NCI-H1694 treated with DMSO at 0.1 percent for 48 hours (cell line): ENCODE results near the gene FUT3.
"Not testable (repeated sequence)": the region's sequence is repeated elsewhere in the genome, so short reads cannot be mapped to it uniquely, and the experiment has no call there.

ENCODE experiments used
- DNase-seq: peaks from one replicate; lab custom pipeline; 2025; lab: John Stamatoyannopoulos, UW

Gene FUT3

DNA sequence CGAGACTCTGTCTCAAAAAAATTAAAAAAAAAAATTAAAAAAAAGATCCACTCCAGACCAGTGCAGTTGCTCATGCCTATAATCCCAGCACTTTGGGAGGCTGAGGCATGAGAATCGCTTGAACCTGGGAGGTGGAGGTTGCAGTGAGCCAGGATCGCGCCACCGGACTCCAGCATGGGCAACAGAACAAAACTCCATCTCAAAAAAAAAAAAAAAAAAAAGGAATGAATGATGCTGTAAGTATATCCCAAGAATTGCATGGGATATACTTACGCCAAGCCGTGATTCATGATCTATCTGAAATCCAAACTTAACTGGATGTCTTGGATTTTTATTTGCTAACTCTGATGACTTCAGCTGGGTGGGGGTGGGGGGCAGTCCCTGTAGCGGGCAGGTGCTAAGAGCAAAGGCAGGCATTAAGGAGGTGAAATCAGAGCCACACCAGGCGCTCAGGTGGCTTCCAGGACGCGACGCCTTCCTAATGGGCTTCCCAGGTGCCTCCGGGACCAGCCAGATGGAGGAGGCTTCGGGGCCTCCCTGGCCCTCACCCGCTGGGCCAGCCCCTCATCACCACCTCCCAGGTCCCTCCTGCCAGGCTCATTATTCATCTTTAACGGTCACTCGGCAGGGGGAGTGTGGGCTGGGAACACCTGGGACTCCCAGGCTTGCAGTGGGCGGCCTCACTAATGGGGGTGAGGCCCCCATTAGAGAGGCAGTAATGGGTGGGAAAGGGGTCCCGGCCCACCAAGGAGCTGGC is 30.5 kb upstream of the FUT3 start:
- no peak for DNase-seq

DNA sequence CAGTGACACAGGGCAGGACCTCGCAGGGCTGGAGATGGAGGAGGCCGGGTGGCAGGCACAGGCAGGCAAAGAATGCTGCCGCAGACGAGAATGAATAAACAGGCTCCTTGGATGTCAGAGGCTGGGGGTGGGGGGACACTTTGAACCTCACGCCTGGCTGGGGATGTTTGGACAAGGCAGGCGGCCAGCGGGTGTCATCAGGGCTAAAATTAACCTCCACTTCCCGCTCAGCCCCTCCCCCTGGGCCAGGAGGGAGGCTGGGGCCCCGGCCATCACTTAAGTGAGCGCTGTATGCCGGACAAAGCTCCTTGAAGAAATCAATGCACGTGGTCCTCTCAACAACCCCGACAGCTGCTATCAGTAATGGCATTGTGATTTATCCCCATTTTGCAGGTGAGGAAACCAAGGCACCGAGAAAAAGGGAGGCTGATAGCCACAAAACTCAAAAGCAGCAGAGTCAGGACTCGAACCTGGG is 29.4 kb upstream of the FUT3 start:
- no peak for DNase-seq

DNA sequence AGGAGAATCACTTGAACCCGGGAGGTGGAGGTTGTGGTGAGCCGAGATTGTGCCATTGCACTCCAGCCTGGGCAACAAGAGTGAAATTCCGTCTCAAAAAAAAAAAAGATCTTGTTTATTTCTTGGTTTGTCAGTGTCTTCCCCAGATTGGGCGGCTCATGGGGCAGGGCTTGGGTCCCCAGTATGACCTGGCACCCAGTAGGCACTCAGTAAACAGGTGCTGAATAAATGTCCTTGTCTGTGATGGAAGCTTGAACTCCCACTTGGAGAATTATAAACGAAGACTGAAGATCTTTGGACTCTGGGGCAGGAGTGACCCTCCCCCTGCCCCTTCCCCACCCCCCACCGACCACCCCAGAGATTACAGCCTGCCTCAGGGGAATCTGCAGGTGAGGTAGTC is 28.9 kb upstream of the FUT3 start:
- no peak for DNase-seq

DNA sequence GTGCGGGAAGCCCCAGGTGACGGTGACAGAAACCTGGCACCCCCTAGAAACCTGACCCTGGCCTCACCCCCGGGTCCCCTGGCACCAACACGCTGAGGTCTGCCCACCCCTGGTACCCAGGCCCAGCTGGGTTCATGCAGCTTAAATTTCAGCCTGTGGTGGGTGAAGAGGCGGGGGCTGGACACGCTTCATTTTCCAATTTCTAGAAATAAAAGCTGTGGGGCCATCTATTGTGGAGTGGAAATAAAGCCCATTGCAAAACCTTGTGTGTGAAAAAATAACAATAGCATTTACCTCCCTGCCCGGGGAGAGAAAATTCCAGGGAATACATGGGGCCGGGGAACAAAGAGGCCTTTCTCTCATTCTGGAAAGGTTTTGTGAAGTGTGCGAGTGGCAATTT is 26.6 kb upstream of the FUT3 start:
- DNase-seq, result no peak

DNA sequence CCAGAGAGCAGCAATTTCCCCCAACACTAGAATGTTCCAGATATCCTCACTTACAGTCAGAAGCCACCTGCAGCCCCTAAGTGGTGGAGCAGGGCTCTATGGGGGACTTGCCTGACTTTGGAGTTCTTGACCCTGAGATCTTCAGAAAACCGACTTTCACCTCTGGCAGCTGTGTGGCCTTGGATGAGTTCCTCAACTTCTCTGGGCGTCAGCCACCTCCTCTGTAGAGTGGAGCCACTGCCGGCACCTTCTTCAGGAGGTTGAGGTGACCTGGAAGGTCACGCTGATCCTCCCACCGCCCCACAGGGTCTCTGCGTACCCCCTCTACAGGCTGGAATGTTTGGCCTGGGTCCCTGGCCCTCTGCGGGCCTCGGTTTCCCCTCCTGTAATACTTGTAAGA is 26.2 kb upstream of the FUT3 start:
- no peak for DNase-seq

DNA sequence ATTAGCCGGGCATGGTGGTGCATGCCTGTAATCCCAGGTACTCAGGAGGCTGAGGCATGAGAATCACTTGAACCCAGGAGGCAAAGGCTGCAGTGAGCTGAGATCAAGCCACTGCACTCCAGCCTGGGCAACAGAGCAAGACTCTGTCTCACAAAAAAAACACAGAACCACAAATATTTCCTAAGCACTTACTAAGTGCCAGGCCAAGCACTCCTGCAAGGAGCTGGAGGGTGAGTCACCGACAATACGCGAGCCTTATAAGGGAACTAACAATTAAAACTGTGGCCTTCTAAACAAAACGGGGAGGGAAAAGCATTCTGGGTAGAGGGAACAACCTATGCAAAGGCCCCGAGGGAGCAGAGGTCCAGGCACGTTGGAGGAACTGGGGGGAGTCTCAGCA is 23.2 kb upstream of the FUT3 start:
- not testable (repeated sequence) for DNase-seq

DNA sequence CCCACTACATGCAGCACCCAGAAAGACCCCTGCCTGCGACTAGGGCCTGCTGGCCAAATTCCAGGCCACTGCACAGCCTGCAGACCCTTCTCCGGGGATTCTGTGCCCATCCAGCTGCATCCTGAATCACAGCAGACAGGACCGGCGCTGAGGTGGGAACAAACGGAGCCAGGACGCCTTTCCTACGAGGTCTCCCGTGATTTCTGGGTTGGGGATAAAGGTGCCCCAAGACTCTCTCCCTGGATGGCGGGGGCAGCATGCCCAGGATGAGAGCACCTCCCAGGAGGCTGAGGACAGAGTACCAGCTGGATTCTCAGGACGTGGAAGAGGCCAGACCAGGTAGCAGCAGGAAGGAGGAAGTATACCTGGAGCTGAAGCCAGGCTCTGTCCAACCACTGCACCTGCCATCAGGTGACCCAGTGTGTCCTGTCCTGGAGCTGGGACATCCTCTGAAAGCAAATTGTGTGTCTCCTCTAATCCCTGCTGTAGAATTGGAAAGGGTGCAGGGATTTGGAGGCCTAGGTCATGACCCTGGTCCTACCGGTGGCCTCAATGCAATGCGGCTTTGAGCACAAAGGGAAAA is 22.5 kb upstream of the FUT3 start:
- DNase-seq, result no peak

DNA sequence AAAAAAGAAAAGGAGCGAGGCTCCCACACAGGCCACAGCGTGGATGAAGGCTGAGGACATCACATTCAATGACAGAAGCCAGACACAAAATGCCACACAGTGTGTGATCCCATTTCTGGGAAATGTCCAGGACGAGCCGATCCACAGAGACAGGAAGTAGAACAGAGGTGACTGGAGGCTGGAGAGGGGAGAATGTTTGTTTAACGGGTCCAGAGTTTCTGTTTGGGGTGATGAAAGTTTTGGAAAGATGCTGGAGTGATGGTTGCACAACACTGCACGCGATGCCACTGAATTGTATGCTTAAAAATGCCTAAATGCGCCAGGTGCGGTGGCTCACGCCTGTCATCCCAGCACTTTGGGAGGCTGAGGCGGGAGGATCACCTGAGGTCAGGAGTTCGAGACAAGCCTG is 19.7 kb upstream of the FUT3 start:
- DNase-seq, result no peak

DNA sequence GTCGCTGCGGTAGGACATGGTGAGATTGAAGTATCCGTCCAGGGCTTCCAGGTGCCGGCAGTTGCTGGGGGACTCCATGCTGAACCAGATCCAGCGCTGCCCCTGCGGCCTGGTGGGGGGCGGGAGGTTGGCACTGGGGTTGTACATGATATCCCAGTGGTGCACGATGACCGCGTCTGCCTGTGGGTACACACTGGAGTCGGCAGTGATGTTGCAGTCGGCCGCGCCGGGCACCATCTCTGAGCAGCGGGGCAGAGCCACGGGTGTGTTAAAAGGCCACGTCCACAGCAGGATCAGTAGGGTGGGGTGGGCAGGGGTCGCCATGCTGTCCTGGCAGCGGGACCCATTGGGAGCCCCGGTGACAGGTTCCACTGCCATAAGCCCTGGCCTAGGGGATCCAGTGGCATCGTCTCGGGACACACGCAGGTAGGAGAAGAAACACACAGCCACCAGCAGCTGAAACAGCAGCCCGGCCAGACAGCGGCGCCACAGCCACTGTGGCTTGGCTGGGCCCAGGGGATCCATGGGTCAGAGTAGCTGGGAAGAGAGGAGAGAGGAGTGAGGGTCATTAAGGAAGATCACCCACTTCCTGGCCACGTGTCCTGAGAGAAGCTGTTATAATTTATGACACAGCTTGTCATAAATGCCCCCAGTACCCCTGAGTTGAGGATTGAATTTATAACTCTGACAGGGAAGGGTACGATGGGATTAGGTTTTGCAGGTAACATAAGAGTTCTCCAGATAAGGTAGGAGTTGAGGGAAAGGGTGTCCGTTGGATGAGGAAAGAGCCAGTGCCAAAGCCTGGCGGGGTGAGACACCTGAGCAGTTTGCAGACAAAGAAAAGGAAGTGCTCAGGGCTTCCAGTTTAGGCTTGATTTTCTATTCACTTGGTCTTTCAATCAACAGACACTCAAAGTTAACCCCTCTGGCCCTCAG is 16.2 kb upstream of the FUT3 start:
- DNase-seq, result no peak

DNA sequence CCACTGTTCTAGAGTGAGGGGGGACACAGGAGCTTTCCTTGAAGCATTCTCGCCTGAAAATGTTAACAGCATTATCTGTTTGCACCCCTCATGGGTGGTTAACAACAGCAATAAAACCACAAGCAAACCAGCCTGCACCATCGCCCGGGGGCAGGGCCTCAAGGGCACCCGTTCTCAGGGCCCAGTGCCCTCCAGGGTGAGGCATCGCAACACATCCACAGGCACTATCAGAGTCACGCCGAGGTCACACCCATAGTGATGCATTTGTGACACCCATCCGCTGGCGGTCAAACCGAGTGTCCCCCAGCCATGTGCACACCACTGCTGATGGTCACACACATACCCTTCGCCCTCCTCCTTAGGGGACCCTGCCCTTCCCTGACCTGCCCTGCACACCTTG is 14.5 kb upstream of the FUT3 start:
- no peak for DNase-seq

DNA sequence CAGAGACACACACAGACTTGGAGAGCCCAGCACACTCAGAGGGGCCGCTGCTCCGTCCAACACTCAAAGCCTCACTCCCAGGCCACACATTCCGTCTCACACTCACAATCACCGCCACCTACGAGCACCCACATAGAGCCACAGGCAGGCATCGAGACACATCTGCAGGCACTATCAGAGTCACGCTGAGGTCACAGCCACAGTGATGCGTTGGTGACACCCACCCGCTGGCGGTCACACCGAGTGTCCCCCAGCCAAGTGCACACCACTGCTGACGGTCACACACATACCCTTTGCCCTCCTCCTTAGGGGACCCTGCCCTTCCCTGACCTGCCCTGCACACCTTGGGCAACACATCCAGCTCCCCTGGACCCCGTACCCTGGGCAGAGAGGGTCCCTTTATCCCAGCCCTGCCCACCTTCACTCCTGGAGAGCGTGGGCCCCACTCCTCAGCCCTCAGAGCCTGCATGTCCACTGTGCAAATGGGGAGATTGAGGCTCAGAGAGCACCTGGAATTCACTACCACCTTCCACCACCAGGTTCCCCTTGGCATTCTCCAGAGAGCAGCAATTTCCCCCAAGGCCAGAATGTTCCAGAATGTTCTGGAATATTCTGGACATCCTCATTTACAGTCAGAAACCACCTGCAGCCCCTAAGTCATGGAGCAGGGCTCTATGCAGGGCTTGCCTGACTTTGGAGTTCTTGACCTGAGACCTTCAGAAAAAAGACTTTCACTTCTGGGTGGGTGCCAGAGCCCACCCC is 13.7 kb upstream of the FUT3 start:
- DNase-seq, result no peak

DNA sequence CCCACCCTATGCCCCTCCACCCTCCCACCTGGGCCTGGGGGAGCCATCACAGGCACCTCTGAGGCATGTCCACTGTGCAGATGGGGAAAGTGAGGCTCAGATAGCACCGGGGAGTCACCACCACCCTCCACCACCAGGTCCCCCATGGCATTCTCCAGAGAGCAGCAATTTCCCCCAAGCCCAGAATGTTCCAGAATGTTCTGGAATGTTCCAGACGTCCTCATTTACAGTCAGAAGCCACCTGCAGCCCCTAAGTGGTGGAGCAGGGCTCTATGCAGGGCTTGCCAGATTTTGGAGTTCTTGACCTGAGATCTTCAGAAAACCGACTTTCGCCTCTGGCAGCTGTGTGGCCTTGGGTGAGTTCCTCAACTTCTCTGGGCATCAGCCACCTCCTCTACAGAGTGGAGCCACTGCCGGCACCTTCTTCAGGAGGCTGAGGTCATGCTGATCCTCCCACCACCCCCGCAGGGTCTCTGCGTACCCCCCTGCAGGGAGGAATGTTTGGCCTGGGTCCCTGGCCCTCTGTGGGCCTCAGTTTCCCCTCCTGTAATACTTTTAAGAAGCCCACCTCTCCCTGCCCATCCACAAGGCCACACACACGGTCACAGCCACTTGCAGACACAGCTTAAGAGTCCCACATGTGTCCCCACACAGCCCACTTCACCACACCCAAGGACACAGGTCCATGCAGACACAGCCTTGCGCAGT is 12.9 kb upstream of the FUT3 start:
- DNase-seq, result no peak

DNA sequence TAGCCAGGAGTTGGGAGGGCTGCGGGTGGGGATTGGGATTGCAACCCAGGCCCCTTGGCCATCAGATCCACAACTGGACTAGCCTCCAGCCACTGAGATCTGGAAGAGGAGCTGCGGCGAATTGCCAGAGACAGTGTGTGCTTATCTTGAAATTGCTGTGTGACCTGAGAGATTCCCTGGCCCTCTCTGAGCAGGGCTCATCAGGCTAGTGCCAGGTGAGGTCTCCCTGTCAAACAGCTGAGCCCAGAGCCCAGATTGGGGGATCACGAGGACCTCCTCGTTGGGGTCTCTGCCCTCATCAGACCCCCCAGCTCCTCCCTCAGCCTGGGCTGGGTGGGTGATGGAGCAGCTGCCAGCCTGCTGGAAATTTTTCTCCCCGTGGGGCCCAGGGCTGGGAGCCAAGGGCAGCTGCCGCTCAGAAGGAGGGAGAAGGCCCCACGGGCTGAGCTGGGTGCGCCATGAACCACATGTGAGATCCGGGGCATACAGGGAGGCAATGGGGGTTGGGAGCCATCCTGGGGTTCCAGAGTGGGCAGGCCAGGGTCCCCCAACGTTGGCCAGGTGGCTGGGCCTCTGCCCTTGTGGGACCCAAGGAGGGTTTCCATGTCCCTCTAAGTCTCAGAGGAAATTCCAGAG is 11.9 kb upstream of the FUT3 start:
- no peak for DNase-seq

DNA sequence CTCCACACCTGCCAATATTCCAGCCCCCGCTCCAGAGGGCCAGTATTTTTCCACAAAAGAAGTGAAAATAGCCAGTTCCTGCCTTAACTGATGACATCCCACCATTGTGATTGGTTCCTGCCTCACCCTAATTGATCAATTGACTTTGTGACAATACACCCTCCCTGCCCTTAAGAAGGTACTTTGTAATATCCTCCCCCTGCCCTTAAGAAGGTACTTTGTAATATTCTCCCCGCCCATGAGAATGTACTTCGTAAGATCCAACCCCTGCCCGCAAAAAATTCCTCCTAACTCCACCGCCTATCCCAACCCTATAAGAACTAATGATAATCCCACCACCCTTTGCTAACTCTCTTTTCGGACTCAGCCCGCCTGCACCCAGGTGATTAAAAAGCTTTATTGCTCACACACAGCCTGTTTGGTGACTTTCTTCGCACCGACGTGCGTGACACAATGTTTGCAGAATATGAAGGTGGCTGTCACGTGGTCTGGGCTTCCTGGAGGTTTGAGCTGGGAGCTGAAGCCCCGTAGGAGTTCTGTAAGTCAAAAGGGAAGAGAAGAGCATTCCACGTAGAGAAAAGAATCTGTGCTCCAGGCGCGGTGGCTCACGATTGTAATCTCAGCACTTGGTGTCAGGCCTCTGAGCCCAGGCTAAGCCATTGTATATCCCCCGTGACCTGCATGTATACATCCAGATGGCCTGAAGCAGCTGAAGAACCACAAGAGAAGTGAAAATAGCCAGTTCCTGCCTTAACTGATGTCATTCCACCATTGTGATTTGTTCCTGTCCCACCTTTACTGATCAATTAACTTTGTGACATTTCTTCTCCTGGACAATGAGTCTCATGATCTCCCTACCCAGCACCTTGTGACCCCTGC is 6.2 kb upstream of the FUT3 start:
- no peak for DNase-seq

DNA sequence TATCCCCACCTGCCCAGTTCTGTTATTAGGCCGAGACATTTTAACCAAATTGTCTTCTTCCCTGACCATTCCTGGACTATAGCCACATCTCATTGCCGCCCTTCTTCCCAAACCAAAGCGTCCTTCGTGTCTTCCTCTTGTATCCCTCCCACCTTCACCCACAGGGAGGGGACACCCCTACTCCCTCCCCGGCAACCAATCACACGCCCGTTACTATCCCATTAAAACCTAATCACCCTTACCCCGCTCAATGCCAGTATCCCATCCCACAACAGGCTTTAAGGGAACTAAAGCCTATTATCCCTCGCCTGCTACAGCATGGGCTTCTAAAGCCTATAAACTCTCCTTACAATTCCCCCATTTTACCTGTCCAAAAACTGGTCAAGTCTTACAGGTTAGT is 3.9 kb upstream of the FUT3 start:
- DNase-seq, result not testable (repeated sequence)

DNA sequence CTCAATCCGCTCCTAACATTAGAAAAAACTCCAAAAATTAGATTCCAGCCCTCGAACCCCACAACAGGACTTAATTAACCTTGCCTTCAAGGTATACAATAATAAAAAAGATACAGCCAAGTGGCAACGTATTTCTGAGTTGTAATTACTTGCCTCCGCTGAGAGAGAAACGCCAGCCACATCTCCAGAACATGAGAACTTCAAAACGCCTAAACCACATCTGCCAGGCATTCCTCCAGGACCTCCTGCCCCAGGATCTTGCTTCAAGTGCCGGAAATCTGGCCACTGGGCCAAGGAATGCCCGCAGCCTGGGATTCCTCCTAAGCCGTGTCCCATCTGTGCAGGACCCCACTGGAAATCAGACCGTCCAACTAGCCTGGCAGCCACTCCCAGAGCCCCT is 2.9 kb upstream of the FUT3 start:
- not testable (repeated sequence) for DNase-seq

DNA sequence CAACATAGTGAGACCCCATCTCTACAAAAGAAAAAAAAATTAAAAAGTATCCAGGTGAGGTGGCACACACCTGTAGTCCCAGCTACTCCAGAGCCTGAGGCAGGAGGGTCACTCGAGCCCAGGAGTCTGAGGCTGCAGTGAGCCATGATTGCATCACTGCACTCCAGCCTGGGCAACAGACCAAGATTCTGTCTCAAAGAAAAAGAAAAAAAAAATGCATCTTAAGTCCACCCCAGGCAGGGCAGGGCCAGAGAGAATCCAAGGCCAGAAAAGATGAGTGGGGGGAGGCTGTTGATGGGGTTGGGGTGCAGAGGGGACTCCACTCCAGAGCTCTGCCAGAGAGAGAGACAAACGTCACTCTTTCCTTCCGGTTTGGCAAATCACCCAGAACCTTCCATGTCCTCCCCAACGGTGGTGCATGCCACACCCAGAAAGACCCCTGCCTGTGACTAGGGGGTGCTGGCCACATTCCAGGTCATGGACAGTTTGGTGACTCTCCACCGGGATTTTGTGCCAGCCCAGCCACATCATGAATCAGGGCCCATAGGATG is 431 bp downstream of the FUT3 start:
- DNase-seq, result no peak

DNA sequence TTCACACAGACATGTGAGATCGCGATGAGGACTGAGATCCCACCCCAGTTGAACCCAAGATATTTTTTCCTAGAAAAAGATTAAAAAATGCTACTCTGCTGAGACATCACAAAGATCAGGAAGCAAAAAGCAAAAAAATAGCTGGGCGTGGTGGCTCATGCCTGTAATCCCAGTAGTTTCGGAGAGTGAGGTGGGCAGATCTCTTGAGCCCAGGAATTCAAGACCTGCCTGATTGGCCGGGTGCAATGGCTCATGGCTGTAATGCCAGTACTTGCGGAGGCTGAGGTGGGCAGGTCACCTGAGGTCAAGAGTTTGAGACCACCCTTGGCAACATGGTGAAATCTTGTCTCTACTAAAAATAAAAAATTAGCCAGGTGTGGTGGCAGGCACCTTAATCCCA is 1.1 kb downstream of the FUT3 start:
- DNase-seq, result no peak

DNA sequence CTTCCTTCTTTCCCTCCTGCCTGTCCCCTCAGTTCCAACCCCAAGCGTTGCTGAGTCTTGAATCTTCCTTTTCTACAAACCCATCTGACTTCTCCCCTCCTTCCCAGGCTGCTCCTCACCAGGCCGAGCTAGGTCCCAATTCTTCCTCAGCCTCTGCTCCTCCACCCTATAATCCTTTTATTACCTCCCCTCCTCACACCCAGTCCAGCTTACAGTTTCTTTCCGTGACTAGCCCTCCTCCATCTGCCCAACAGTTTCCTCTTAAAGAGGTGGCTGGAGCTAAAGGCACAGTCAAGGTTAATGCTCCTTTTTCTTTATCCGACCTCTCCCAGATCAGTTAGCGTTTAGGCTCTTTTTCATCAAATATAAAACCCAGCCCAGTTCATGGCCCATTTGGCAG is 2.6 kb downstream of the FUT3 start:
- DNase-seq, result not testable (repeated sequence)

DNA sequence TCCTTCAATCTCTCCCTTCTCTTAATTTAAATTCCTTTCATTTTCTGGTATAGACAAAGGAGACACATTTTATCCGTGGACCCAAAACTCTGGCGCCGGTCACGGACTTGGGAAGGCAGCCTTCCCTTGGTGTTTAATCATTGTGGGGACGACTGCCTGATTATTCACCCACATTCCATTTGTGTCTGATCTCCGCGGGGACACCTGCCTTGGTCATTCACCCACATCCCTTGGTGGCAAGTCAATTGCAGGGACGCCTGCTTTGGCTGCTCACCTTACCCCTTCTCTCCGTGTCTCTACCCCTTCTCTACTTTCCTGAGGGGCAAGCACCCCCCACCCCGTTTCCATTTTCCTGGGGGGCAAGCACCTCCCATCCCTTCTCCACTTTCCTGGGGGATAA is 3.4 kb downstream of the FUT3 start:
- DNase-seq, result not testable (repeated sequence)
